Measurements from ENCODE around the gene GATAD2A.

GATAD2A gene

GRCh38 chr19:19544257-19544953 is 138.9 kb downstream of the GATAD2A start:
- DNase-seq (ENCODE audit: low read depth), result no peak
- TF ChIP-seq, protein P1, sequence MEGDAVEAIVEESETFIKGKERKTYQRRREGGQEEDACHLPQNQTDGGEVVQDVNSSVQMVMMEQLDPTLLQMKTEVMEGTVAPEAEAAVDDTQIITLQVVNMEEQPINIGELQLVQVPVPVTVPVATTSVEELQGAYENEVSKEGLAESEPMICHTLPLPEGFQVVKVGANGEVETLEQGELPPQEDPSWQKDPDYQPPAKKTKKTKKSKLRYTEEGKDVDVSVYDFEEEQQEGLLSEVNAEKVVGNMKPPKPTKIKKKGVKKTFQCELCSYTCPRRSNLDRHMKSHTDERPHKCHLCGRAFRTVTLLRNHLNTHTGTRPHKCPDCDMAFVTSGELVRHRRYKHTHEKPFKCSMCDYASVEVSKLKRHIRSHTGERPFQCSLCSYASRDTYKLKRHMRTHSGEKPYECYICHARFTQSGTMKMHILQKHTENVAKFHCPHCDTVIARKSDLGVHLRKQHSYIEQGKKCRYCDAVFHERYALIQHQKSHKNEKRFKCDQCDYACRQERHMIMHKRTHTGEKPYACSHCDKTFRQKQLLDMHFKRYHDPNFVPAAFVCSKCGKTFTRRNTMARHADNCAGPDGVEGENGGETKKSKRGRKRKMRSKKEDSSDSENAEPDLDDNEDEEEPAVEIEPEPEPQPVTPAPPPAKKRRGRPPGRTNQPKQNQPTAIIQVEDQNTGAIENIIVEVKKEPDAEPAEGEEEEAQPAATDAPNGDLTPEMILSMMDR (IDR thresholded peaks at IDR 0.05; ENCODE audit: low read length, missing control alignments), result no peak
- no peak overlapping the region for H3K4me3 ChIP-seq (replicated peaks; ENCODE audit: low read depth, low read length)

DNA sequence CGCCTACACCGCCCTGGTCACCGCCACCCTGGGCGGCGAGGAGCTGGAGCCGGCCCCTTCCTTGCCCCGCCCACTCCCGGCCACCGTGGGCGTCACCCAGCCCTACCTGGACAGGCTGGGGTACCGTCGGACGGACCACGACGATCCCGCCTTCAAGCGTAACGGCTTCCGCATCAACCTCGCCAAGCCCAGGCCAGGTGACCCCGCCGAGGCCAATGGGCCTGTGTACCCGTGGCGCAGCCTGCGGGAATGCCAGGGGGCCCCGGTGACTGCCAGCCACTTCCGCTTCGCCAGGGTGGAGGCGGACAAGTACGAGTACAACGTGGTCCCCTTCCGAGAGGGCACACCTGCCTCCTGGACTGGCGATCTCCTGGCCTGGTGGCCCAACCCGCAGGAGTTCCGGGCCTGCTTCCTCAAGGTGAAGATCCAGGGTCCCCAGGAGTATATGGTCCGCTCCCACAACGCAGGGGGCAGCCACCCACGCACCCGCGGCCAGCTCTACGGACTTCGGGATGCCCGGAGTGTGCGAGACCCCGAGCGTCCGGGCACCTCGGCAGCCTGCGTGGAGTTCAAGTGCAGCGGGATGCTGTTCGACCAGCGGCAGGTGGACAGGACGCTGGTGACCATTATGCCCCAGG is 139.6 kb downstream of the GATAD2A start:
- no peak for DNase-seq (ENCODE audit: low read depth)
- TF ChIP-seq, protein P1 (IDR thresholded peaks at IDR 0.05; ENCODE audit: low read length, missing control alignments), result no peak

GRCh38 chr19:19545707-19546106 is 140.2 kb downstream of the GATAD2A start:
- H3K4me3 ChIP-seq (replicated peaks; ENCODE audit: low read depth, low read length), result no peak overlapping the region

More for the DNA sequence above, 139.6 kb downstream of the GATAD2A start:
- H3K4me3 ChIP-seq (replicated peaks; ENCODE audit: low read depth, low read length), result no peak overlapping the region

DNA sequence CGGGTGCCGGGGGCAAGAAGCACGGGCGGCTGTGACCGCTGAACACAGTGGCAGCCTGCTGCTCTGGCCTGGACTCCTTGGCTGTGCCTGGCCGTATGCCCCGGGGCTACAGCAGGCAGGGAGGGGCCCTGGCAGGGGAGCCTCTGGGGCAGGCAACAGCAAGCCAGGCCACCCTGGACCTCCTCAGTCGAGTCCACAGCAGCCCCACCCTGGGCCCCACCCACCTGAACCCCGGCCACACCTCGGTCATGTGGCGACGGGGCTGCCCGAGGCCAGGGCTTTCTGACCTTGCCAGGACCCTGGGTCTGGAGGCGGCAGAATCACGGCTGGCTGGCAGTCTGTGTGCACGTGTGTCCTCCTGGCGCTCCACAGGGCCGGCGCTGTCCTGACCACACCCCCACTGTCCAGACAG is 141.3 kb downstream of the GATAD2A start:
- no peak for DNase-seq (ENCODE audit: low read depth)
- TF ChIP-seq, protein P1 (IDR thresholded peaks at IDR 0.05; ENCODE audit: low read length, missing control alignments), result no peak
- H3K4me3 ChIP-seq (replicated peaks; ENCODE audit: low read depth, low read length), result no peak overlapping the region

More at GRCh38 chr19:19545707-19546106, 140.2 kb downstream of the GATAD2A start:
- TF ChIP-seq, protein P1 (IDR thresholded peaks at IDR 0.05; ENCODE audit: low read length, missing control alignments), result no peak
- no peak for DNase-seq (ENCODE audit: low read depth)

GRCh38 chr19:19547674-19548336 is 142.3 kb downstream of the GATAD2A start:
- no peak overlapping the region for H3K4me3 ChIP-seq (replicated peaks; ENCODE audit: low read depth, low read length)
- TF ChIP-seq, protein P1 (IDR thresholded peaks at IDR 0.05; ENCODE audit: low read length, missing control alignments), result no peak
- no peak for DNase-seq (ENCODE audit: low read depth)

DNA sequence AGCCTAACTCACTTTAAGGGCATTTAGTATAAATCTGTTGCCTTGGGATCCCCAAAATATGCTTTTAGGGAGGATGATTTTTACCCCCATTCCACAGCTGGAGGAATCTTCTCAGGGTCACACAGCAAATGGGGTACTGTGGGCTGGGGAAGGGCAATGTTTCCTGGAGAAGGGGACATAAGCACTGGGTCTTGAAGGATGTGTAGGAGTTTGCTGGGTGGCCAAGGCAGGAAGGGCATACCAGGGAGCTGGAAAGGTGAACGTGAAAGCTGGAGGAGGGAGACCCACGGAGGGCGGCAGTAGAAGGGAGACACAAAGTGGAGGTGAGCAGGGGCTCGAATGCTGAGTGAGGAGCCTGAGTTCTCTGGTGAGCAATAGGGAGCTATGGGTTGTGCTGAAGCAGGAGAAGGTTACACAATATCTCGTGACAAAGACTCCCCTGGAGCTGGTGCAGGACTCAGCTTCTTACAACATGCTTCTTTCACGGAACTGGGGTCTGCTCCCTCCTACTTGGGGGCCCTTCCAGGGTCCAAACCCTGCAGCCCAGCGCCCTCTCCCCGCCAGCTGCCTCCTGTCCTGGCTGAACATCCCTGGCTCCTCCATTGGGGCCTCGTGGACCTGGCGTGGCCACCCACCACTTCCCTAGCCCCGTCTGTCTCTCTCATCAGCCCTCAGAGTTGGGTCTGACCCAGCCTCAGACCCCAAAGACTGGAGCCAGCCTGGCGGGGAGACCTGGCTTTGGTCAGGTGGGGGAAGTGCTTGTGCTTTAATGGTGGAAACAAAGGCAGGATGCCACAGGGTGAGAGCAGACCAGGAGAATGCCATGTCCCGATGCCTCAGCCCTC is 143.7 kb downstream of the GATAD2A start:
- no peak overlapping the region for H3K4me3 ChIP-seq (replicated peaks; ENCODE audit: low read depth, low read length)
- DNase-seq (ENCODE audit: low read depth), result peak; percentile 31
- TF ChIP-seq, protein P1 (IDR thresholded peaks at IDR 0.05; ENCODE audit: low read length, missing control alignments), result no peak

Measured in fibroblast of pulmonary artery (primary cell).